ENCODE results near the gene HSPG2. TPM values are rescaled to one million over a fixed set of nuclear protein-coding genes. Genes with fewer than 3 reads are reported as not detected.

The HSPG2 gene
- total RNA-seq, 1 experiment from 2014 or later: 171 TPM

GRCh38 chr1:21963477-21964217 lies 26.5 kb upstream of the HSPG2 start:
- no peaks in the 10 kb centered on the region for H3K9me3 ChIP-seq (ENCODE audit: control insufficient read depth, insufficient read depth, low read depth, low read length)
- POLR2A ChIA-PET: no interaction called here
- peak overlapping the region; percentile 32 for H3K27ac ChIP-seq (ENCODE audit: low read length)
- no peak overlapping the region for H3K4me3 ChIP-seq (ENCODE audit: low read depth in 2 of 2, low read length in 2 of 2)
- H3K36me3 ChIP-seq (ENCODE audit: control insufficient read depth, insufficient read depth, low read length): no peaks in the 10 kb centered on the region
- no TSS peak for BruUV-seq (replicated peaks)
- in situ Hi-C loops (cut with HindIII; ENCODE audit: low pct_unique_long_range_greater_than_20kb, low sequenced_read_pairs) (no loop called here), intact Hi-C loops (cut with micrococcal nuclease; ENCODE audit: unreplicated experiment) (no loop called here)
- DNase-seq (ENCODE audit: low read depth, low spot score) (peak; percentile 62), ATAC-seq (peak; percentile 91)
- CTCF ChIA-PET: interaction anchor here (0.6 to 0.9 kb wide), 3 partner anchors 89 to 387 kb away, joined by 3 to 10 read pairs (median 3); partner anchors contain the start of gene CDC42
- H3K27me3 ChIP-seq (ENCODE audit: control insufficient read depth, insufficient read depth, low read length): no peaks in the 10 kb centered on the region
- peaks cover 8% of the 10 kb centered on the region for H3K4me1 ChIP-seq (ENCODE audit: control insufficient read depth, insufficient read depth, low read length)
- TF ChIP-seq REST (IDR thresholded peaks at IDR 0.05; ENCODE audit: insufficient read depth in 1 of 2, low read depth in 2 of 2, low read length in 1 of 2) (no peak), POLR2AphosphoS5 (IDR thresholded peaks at IDR 0.05; ENCODE audit: low read depth, low read length) (peak; percentile 24; the same call in 1 of the 2 replicates), SIN3A (IDR thresholded peaks at IDR 0.05; ENCODE audit: borderline replicate concordance, insufficient read depth, low read depth, low read length) (no peak), CTCF (IDR thresholded peaks at IDR 0.05) (peak; percentile 93; the same call in 1 of the 2 replicates), TCF7L2 (IDR thresholded peaks at IDR 0.05; ENCODE audit: low read depth, low read length) (no peak)

- H3K27me3 ChIP-seq (ENCODE audit: control insufficient read depth, insufficient read depth, low read length): no peaks in the 10 kb centered on the region
- no peak for TF ChIP-seq SIN3A (IDR thresholded peaks at IDR 0.05; ENCODE audit: borderline replicate concordance, insufficient read depth, low read depth, low read length)
- no peak for TF ChIP-seq CTCF (IDR thresholded peaks at IDR 0.05)
- TF ChIP-seq TCF7L2 (IDR thresholded peaks at IDR 0.05; ENCODE audit: low read depth, low read length): no peak
- TF ChIP-seq REST (IDR thresholded peaks at IDR 0.05; ENCODE audit: insufficient read depth in 1 of 2, low read depth in 2 of 2, low read length in 1 of 2): no peak
- no peak for TF ChIP-seq POLR2AphosphoS5 (IDR thresholded peaks at IDR 0.05; ENCODE audit: low read depth, low read length)
- intact Hi-C loops (cut with micrococcal nuclease; ENCODE audit: unreplicated experiment): no loop called here
- DNase-seq (ENCODE audit: low read depth, low spot score) (no peak), ATAC-seq (no peak)
- in situ Hi-C loops (cut with HindIII; ENCODE audit: low pct_unique_long_range_greater_than_20kb, low sequenced_read_pairs): no loop called here
- POLR2A ChIA-PET: interaction anchor here (0.6 kb wide), 1 partner anchor 49 kb away, joined by 4 read pairs; no protein-coding TSS in a partner anchor
- peak overlapping the region; percentile 45 for H3K27ac ChIP-seq (ENCODE audit: low read length)
- no TSS peak for BruUV-seq (replicated peaks)
- H3K9me3 ChIP-seq (ENCODE audit: control insufficient read depth, insufficient read depth, low read depth, low read length): no peaks in the 10 kb centered on the region
- CTCF ChIA-PET: interaction anchor here (0.6 kb wide), 1 partner anchor 299 kb away, joined by 3 read pairs; no protein-coding TSS in a partner anchor
- H3K4me1 ChIP-seq (ENCODE audit: control insufficient read depth, insufficient read depth, low read length): peaks cover 15% of the 10 kb centered on the region
- H3K4me3 ChIP-seq (ENCODE audit: low read depth in 2 of 2, low read length in 2 of 2): no peak overlapping the region
- no peaks in the 10 kb centered on the region for H3K36me3 ChIP-seq (ENCODE audit: control insufficient read depth, insufficient read depth, low read length)
These were observed 24.7 kb upstream of the HSPG2 start for GRCh38 chr1:21961799-21962198.

Data from Panc1 (cell line).